Panc1 (cell line): ENCODE results near the gene PLB1. TPM values are rescaled to one million over a fixed set of nuclear protein-coding genes. Genes with fewer than 3 reads are reported as not detected.

Experiments used
- ATAC-seq: fragments of 200-7000 bp; cut with Tn5 transposase; 2 replicates; pipeline ENCODE4 v1.9.1; 2020; ENCODE audit warnings: mild to moderate bottlenecking, moderate library complexity
- BruUV-seq: library from RNA; stranded (reverse); fragments of 400-500 nt; replicated peaks from 2 replicates; lab custom pipeline; 2021; lab: Mats Ljungman, UMichigan
- CTCF ChIA-PET: fragments of 300-600 bp; sonication (Branson Sonifier 250); formaldehyde crosslinking; loops from one replicate; lab custom pipeline; 2022; ENCODE audit warnings: antibody characterized with exemption; lab: Charles Lee
- POLR2A ChIA-PET: fragments of 300-600 bp; sonication (Branson Sonifier 250); formaldehyde crosslinking; loops from one replicate; lab custom pipeline; 2022; ENCODE audit warnings: antibody characterized with exemption; lab: Charles Lee
- DNase-seq: peaks from one replicate; pipeline ENCODE4 v3.0.0-alpha.2; 2010; ENCODE audit warnings: low read depth, low spot score
- H3K27ac ChIP-seq: 2 replicates; pipeline ENCODE4 v1.5.1; 2011; ENCODE audit warnings: mild to moderate bottlenecking, low read length, inconsistent platforms
- H3K27me3 ChIP-seq: fragments of 200-500 bp; sonication (Bioruptor generic); 2 replicates; pipeline ENCODE4 v1.6.0; 2014; ENCODE audit warnings: low read length, inconsistent platforms; ENCODE audit not compliant: control insufficient read depth, insufficient read depth
- H3K36me3 ChIP-seq: fragments of 200-500 bp; sonication (Bioruptor generic); 2 replicates; pipeline ENCODE4 v1.5.1; 2014; ENCODE audit warnings: inconsistent platforms, mild to moderate bottlenecking, low read length, moderate library complexity; ENCODE audit not compliant: control insufficient read depth, insufficient read depth
- H3K4me1 ChIP-seq: 2 replicates; pipeline ENCODE4 v1.5.1; 2011; ENCODE audit warnings: inconsistent platforms, mild to moderate bottlenecking, low read length, moderate library complexity; ENCODE audit not compliant: control insufficient read depth, insufficient read depth
- H3K4me3 ChIP-seq, 2 experiments: 2 replicates each; pipeline ENCODE4 v1.5.1; 2011 to 2012; ENCODE audit warnings: low read depth in 2 of 2, low read length in 2 of 2, mild to moderate bottlenecking in 2 of 2, inconsistent platforms in 1 of 2, moderate library complexity in 1 of 2
- H3K9me3 ChIP-seq: fragments of 200-500 bp; sonication (Bioruptor generic); 2 replicates; pipeline ENCODE4 v1.5.1; 2014; ENCODE audit warnings: low read depth, mild to moderate bottlenecking, inconsistent platforms, low read length, moderate library complexity; ENCODE audit not compliant: control insufficient read depth, insufficient read depth
- POLR2AphosphoS5 ChIP-seq: IDR thresholded peaks from 2 replicates; pipeline ENCODE4 v1.6.1; 2012; ENCODE audit warnings: mild to moderate bottlenecking, low read depth, low read length, moderate library complexity
- SIN3A ChIP-seq: IDR thresholded peaks from 2 replicates; pipeline ENCODE4 v1.6.1; 2012; ENCODE audit warnings: low read depth, mild to moderate bottlenecking, low read length, moderate library complexity, borderline replicate concordance; ENCODE audit not compliant: insufficient read depth
- TCF7L2 ChIP-seq: IDR thresholded peaks from 2 replicates; pipeline ENCODE4 v1.6.1; 2011; ENCODE audit warnings: mild to moderate bottlenecking, low read depth, low read length, inconsistent platforms
- in situ Hi-C: cut with HindIII; loops from 2 replicates; pipeline ENCODE4 v1.10.0; 2016; ENCODE audit warnings: low sequenced_read_pairs, low pct_unique_long_range_greater_than_20kb
- intact Hi-C: fragments of 100-400 bp; cut with micrococcal nuclease; formaldehyde crosslinking; loops from one replicate; pipeline ENCODE4 v1.10.0; 2022; ENCODE audit not compliant: unreplicated experiment
- total RNA-seq: library from RNA; stranded (reverse); gene quantifications from one replicate; pipeline ENCODE4 v1.2.1, GENCODE V29; 2021; ENCODE audit not compliant: unreplicated experiment
- TF ChIP-seq, protein P1 (sequence below), 2 experiments: IDR thresholded peaks; 2 replicates each; pipeline ENCODE4 v1.6.1; 2011 to 2012; ENCODE audit warnings: low read depth in 2 of 2, control low read depth in 1 of 2, low read length in 1 of 2, mild to moderate bottlenecking in 1 of 2, moderate library complexity in 1 of 2; ENCODE audit not compliant: insufficient read depth in 1 of 2
- TF ChIP-seq, protein P2 (sequence below): fragments of 450-650 bp; IDR thresholded peaks from 2 replicates; pipeline ENCODE4 v1.5.1; 2017; ENCODE audit warnings: mild to moderate bottlenecking

The PLB1 gene
- total RNA-seq, 1 experiment from 2014 or later: 0.80 TPM

DNA sequence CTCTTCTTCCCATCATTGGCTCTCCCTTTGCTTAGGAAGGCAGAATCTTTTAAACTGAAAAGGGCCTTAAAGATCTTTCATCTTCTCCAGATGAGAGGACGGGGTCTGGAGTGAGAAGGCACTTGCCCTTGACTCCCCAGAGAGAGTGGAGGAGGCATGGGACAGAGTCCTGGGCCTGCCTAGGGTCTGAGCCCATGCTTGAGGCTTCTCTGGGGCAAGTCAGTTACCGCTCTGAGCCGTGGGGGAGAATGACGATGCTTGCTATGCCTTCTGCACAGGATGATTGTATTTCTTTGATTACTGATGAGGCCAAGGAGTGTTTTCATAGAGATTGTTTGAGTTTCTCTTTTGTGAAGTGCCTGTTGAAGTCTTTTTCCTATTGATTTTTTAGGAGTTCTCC lies 921 bp downstream of the PLB1 start:
- in situ Hi-C loops: no loop called here
- intact Hi-C loops: no loop called here
- ChIA-PET CTCF (no interaction called here), POLR2A (no interaction called here)
- DNase-seq (no peak), ATAC-seq (no peak)
- Histone ChIP-seq H3K36me3 (no peaks in the 10 kb centered on the region), H3K4me1 (no peaks in the 10 kb centered on the region), H3K4me3 (no peak overlapping the region), H3K27me3 (no peaks in the 10 kb centered on the region), H3K27ac (no peak overlapping the region), H3K9me3 (no peaks in the 10 kb centered on the region)
- no peak for TF ChIP-seq TCF7L2
- TF ChIP-seq SIN3A: no peak
- TF ChIP-seq POLR2AphosphoS5: no peak
- TF ChIP-seq, protein P1, sequence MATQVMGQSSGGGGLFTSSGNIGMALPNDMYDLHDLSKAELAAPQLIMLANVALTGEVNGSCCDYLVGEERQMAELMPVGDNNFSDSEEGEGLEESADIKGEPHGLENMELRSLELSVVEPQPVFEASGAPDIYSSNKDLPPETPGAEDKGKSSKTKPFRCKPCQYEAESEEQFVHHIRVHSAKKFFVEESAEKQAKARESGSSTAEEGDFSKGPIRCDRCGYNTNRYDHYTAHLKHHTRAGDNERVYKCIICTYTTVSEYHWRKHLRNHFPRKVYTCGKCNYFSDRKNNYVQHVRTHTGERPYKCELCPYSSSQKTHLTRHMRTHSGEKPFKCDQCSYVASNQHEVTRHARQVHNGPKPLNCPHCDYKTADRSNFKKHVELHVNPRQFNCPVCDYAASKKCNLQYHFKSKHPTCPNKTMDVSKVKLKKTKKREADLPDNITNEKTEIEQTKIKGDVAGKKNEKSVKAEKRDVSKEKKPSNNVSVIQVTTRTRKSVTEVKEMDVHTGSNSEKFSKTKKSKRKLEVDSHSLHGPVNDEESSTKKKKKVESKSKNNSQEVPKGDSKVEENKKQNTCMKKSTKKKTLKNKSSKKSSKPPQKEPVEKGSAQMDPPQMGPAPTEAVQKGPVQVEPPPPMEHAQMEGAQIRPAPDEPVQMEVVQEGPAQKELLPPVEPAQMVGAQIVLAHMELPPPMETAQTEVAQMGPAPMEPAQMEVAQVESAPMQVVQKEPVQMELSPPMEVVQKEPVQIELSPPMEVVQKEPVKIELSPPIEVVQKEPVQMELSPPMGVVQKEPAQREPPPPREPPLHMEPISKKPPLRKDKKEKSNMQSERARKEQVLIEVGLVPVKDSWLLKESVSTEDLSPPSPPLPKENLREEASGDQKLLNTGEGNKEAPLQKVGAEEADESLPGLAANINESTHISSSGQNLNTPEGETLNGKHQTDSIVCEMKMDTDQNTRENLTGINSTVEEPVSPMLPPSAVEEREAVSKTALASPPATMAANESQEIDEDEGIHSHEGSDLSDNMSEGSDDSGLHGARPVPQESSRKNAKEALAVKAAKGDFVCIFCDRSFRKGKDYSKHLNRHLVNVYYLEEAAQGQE (IDR thresholded peaks at IDR 0.05; ENCODE audit: insufficient read depth in 1 of 2, low read depth in 2 of 2, low read length in 1 of 2): no peak
- TF ChIP-seq, protein P2, sequence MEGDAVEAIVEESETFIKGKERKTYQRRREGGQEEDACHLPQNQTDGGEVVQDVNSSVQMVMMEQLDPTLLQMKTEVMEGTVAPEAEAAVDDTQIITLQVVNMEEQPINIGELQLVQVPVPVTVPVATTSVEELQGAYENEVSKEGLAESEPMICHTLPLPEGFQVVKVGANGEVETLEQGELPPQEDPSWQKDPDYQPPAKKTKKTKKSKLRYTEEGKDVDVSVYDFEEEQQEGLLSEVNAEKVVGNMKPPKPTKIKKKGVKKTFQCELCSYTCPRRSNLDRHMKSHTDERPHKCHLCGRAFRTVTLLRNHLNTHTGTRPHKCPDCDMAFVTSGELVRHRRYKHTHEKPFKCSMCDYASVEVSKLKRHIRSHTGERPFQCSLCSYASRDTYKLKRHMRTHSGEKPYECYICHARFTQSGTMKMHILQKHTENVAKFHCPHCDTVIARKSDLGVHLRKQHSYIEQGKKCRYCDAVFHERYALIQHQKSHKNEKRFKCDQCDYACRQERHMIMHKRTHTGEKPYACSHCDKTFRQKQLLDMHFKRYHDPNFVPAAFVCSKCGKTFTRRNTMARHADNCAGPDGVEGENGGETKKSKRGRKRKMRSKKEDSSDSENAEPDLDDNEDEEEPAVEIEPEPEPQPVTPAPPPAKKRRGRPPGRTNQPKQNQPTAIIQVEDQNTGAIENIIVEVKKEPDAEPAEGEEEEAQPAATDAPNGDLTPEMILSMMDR: no peak
- BruUV-seq: no TSS peak

DNA sequence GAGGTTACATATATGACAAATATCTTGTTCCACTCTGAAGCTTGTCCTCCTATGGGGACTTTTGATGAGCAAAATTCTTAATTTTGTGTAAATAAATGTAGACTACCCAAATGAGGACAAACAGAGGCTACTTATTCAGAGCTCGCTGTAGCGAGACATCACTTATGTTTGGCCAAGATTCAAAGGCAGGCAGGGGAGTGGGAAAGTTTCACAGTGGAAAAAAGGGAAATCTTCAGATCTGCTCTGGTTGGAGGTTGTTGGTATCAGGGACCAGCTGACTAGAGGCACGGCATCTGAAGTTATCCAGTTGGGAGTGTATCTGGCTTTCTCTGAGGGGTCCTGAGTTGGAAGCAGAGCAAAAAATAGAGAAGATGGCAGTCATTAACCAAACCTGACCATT lies 1.3 kb downstream of the PLB1 start:
- ChIA-PET POLR2A (no interaction called here), CTCF (no interaction called here)
- DNase-seq: no peak
- Histone ChIP-seq H3K36me3 (no peaks in the 10 kb centered on the region), H3K4me3 (no peak overlapping the region), H3K27ac (no peak overlapping the region), H3K9me3 (no peaks in the 10 kb centered on the region), H3K27me3 (no peaks in the 10 kb centered on the region), H3K4me1 (no peaks in the 10 kb centered on the region)
- TF ChIP-seq, protein P1 (IDR thresholded peaks at IDR 0.05; ENCODE audit: insufficient read depth in 1 of 2, low read depth in 2 of 2, low read length in 1 of 2): no peak
- TF ChIP-seq POLR2AphosphoS5 (no peak), TCF7L2 (no peak), SIN3A (no peak)
- TF ChIP-seq, protein P2: no peak
- intact Hi-C loops: no loop called here
- in situ Hi-C loops: no loop called here
- no TSS peak for BruUV-seq
- no peak for ATAC-seq
